CD4-positive, alpha-beta T cell treated with Interleukin-6 at 100 ng/mL for 8 hours (primary cell): ENCODE measurements around the gene CNTRL.

Experiments used
- DNase-seq: peaks from one replicate; pipeline ENCODE4 v3.0.0-alpha.2; 2020; ENCODE audit warnings: mixed read lengths, low spot score

Gene CNTRL

GRCh38 chr9:121201738-121202533, 127.2 kb downstream of the CNTRL start, which contains the start of gene RAB14:
RAB14 (minus strand) TSS chr9:121201869; CDS start chr9:121193412, 8,457 bp downstream.
- peak; percentile 100 for DNase-seq

DNA sequence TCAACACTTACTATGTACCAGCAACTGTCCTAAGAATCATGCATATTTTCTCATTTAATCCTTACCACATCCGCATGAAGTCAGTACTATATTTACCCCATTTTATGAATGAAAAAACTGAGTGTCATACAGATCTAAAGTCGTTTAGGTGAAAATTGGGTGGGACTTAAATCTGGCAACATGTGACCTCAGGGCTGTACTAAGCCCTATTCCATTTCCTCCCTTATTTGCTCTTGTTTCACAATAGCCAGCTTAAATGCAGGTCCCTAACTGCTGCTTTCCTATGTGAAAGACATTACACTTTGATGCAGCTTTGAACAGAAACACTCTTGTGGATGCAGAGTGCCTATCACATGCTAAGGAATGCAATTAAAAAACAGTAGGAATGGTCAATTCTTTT, 129.4 kb downstream of the CNTRL start:
- no peak for DNase-seq

DNA sequence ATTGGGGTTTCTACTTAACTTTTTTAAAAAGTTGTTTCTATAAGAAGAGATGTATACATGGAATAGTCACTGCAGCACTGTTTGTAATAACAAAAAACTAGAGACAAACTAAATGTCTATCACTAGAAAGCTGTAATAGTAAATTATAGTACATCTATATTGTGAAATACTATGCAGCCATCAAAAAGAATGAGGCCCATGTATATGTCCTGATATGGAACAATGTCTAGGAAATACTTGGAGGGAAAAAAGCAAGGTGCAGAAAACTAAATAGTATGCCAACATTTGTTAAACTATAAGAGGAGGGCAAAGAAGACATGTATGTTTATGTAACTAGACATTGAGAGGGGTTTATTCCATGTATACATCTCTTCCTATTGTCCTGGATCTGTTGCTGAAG, 129.9 kb downstream of the CNTRL start:
- DNase-seq: no peak

DNA sequence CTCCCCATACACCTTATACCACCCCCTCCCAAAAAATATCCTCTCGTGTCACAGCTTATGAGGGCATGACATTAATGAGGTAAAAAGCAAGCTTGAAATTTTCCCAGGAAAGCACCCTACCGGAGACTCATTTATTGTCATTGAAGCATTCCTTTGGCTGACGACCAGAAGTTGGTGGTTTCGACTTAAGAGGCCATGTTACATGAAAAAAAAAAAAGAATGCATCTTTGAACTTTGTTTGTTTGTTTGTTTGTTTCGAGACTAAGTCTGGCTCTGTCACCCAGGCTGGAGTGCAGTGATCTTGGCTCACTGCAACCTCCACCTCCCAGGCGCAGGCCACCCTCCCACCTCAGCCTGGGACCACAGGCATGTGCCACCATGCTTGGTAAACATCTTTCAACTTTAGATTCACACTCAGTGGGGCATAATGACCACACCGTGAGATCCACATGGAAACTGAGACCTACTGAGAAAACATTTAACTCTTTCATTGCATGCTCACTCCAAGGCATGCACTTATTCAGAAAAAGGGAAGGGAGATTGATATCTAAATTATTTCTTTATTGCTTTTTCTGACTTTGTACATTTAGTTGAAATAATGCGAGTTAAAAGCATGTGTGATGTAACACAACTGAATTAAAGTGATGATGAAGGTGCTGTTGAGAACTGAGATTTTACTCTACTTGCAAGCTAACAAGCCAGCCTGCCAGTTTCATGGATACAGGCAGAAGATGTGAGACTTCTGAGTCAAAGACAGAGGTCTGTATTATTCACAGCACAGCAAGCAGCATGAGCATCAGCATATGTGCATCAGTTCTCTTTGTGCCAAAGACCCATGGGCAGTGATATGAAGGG, 132.0 kb downstream of the CNTRL start:
- DNase-seq: no peak

GRCh38 chr9:121207371-121207940, 132.7 kb downstream of the CNTRL start:
- no peak for DNase-seq

DNA sequence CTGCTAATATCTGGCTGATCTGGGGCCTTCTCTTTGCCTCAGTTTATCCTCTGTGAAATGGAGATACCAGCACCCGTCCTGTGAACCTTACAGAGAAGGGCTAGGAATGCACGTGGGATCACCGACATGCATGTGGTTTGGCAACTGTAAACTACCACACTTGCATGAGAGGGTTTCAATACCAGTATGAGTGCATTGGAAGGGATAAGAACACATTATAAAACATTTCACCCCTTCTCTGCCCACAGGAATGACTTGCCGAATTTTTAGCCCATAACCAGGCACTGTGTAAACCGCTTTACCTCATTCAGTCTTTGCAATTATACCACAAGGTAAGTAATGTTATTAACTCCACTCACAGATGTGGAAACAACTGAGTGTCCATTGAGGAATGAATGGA, 135.8 kb downstream of the CNTRL start:
- no peak for DNase-seq

DNA sequence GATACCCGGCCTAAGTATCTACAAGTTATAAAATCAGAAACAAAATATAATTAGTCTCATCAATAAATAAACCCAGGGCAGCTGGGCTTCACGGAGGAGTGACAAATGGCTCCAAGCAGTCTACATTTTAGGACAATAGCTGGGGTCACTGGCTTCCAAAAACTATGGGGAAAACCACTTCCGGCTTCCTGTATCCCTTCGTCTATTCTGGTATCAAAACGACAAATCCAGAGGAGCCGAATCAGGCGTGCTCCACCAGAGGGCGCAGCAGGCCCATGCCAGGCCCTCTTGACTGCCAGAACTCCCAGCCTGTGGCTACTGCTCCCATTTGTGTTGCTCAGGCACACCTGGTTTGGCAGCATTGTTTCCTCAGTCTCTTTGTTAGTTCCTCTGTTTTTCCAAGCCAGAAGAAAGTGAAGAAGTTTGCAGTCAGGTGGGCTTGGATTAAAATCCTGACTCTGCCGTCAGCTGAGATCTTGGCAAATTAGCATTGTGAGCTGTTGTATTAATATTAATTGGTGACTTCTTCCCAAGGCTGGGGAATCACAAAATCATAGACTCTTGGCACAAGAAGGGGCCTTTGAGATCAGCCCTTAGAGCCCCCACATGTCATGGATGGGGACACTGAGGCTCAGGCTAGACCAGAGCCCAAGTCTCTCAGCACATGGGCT, 138.5 kb downstream of the CNTRL start:
- DNase-seq: peak; percentile 55

DNA sequence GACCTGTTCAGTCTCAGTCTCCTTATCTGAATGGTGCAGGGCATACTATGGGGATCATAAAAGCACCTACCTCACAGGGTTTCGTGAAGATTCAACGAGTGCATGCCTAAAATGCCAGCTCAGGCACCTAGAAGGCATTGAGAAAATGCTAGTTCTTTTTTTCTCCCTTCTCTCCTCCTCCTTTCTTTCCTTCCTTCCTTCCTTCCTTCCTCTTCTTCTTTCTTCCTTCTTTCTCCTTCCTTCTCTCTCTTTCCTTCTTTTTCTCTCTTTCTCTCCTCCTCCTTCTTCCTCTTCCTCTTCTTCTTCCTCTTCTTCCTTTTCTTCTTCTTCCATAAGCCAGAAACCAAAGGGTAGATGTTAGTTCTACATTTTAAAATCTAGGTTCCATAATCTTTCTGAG, 139.2 kb downstream of the CNTRL start:
- DNase-seq: no peak

DNA sequence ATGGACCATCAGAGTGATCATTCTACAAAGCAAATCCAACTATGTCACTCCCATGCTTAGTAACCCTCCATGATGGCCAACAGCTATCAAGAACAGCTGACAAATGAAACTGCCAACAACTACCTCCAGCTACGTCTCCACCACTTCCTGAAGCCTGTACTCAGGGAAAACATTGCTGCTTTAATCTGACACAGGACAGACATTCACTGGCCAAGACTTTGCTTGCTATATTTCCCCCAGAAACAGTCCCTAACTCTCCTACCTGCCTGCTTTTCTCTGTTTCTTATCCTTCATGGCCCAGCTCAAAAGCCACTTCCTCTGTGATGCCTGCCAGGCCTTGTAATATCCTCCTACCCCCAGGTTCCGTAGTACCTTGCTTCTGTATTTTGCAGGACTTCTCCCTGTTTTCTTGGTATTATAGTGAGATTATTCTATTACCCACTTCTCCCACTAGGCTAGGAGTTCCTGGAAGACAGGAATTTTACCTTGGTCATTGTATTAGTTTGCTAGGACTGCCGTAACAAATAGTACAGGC, 141.6 kb downstream of the CNTRL start:
- no peak for DNase-seq

- DNase-seq: no peak
Observed at GRCh38 chr9:121217609-121218292, 143.0 kb downstream of the CNTRL start.

- no peak for DNase-seq
Observed at GRCh38 chr9:121218357-121219027, 143.7 kb downstream of the CNTRL start.

- no peak for DNase-seq
Observed at GRCh38 chr9:121219530-121219929, 144.8 kb downstream of the CNTRL start.

GRCh38 chr9:121220996-121221663, 146.4 kb downstream of the CNTRL start:
- DNase-seq: no peak

DNA sequence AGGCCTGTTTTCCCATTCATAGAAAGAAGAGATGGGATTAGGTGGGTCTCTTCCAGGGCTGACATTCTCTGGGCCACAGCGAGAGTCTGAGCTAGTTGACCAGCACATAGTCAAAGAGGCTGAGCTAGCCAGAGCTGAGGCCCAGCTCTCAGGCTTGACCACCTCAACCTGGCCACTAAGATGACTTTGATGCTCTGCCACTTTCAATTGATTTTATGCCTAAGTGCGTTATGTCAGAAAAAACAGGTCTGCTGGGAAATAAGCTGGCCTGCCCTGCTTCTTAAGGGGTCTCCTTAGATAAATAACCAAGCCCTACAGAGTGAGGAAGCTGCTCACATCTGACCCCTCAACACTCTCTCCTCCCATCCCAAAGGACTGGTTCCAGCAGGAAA, 146.9 kb downstream of the CNTRL start:
- DNase-seq: no peak

DNA sequence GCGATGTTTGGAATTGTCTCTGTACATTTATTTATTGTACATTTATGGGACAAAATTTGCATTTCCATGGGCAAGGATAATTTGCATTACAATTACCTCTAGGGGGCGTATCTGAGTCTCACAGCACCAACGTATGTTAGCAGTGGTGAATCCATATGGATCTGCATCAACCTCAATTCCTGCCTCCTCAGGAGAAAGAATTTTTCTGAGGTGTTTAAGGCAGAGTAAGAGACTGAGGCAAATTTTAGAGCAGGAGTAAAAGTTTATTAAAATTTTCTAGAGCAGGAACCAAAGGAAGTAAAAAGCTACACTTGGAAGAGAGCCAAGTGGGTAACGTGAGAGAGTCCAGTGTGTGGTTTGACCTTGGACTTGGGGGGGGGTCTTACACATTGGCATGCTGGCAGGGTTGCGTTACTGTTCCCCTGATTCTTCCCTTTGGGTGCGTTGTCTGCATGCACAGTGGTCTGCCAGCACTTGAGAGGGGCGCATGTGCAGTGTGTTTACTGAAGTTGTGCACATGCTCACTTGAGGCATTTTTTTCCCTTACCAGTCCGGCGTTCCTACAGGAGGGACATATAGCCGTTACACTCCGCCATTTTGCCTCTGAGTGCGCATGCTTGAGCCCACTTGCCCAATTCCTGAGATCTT, 147.9 kb downstream of the CNTRL start:
- DNase-seq: no peak

GRCh38 chr9:121225240-121225639, 150.5 kb downstream of the CNTRL start:
- no peak for DNase-seq

GRCh38 chr9:121226175-121226574, 151.4 kb downstream of the CNTRL start:
- no peak for DNase-seq
